ENCODE results near the gene PRDX2.
A peak's percentile ranks its signal among the peaks of the same experiment; 100 is the strongest.

PRDX2 gene

GRCh38 chr19:12790628-12791344 lies 10.8 kb downstream of the PRDX2 start:
- peaks cover 64% of the 10 kb centered on the region for H3K36me3 Mint-ChIP-seq
- peak overlapping the region; percentile 97 for H3K27ac Mint-ChIP-seq
- DNase-seq (ENCODE audit: low spot score in 2 of 2) (no peak), ATAC-seq (no peak)
- peak overlapping the region; percentile 98 for H3K4me3 Mint-ChIP-seq
- H3K4me1 Mint-ChIP-seq: peaks cover 36% of the 10 kb centered on the region
- no peaks in the 10 kb centered on the region for H3K9me3 Mint-ChIP-seq

- peak overlapping the region; percentile 98 for H3K4me3 Mint-ChIP-seq
- H3K27ac Mint-ChIP-seq: peak overlapping the region; percentile 97
- peaks cover 33% of the 10 kb centered on the region for H3K4me1 Mint-ChIP-seq
- no peaks in the 10 kb centered on the region for H3K9me3 Mint-ChIP-seq
- ATAC-seq (peak; percentile 69), DNase-seq (ENCODE audit: low spot score in 2 of 2) (peak; percentile 98 to 99)
- H3K36me3 Mint-ChIP-seq: peaks cover 61% of the 10 kb centered on the region
Observed at GRCh38 chr19:12789904-12790619, 11.5 kb downstream of the PRDX2 start.

- Mint-ChIP-seq H3K36me3 (peaks cover 54% of the 10 kb centered on the region), H3K4me1 (peaks cover 26% of the 10 kb centered on the region), H3K9me3 (no peaks in the 10 kb centered on the region), H3K27ac (peak overlapping the region; percentile 96), H3K4me3 (peak overlapping the region; percentile 98)
- ATAC-seq (no peak), DNase-seq (ENCODE audit: low spot score in 2 of 2) (peak in 1 of 2 donors; percentile 80)
Observed at GRCh38 chr19:12789098-12789903, 12.3 kb downstream of the PRDX2 start.

DNA sequence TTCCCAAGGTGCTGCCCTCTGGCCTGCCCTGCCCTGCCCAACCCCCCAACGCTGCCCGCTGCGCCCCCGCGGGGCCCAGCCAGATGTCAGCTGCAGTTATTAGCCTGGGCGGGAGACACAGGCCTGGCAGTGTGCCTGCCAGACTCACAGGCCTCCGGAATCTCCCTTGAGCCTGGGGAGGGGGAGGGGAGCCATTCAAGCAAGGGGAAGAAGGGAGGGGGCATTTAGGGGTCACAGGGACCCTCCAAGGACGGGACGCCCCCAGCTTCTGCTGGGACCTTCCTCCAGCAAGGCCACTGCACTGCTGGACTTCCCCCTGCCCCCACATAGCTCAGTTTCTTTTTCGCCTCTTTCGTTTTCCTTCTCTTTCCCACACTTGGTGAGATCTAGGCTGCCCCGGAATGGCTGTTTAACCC lies 12.9 kb downstream of the PRDX2 start:
- peak overlapping the region; percentile 96 for H3K27ac Mint-ChIP-seq
- H3K4me1 Mint-ChIP-seq: peaks cover 22% of the 10 kb centered on the region
- peak in 1 of 2 donors; percentile 83 for DNase-seq (ENCODE audit: low spot score in 2 of 2)
- peaks cover 49% of the 10 kb centered on the region for H3K36me3 Mint-ChIP-seq
- ATAC-seq: no peak
- peak overlapping the region; percentile 98 for H3K4me3 Mint-ChIP-seq
- H3K9me3 Mint-ChIP-seq: no peaks in the 10 kb centered on the region

DNA sequence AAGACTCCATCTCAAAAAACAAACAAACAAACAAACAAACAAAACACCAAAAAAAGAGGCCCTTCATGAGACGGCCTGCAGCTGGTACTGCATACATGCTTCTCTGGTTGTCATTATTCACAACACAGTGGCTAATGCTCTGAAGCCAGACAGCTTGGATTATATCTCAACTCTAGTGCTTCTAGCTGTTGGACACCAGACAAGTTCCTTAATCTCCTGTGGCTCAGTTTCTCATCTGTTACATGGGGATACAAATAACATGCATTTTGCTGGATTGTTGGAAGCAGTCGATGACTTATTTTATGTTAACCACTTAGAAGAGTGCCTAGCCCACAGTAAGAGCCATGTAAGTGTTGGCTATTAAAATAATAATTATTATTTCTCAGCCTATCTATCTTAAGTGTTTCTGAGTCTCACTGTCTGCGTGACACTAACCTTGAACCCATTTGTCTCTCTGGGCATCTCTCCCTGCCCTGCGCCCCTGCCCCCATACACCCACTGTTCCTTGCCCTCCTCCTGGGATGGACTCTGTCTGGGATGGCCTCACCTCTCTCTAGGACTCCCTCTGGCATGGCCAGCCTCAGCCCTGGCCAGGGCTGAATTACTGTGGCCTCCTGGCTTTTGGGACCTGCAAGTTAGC lies 13.4 kb downstream of the PRDX2 start:
- Mint-ChIP-seq H3K4me1 (peaks cover 22% of the 10 kb centered on the region), H3K27ac (peak overlapping the region; percentile 96), H3K9me3 (no peaks in the 10 kb centered on the region), H3K4me3 (peak overlapping the region; percentile 98), H3K36me3 (peaks cover 49% of the 10 kb centered on the region)
- DNase-seq (ENCODE audit: low spot score in 2 of 2): no peak
- ATAC-seq: no peak

DNA sequence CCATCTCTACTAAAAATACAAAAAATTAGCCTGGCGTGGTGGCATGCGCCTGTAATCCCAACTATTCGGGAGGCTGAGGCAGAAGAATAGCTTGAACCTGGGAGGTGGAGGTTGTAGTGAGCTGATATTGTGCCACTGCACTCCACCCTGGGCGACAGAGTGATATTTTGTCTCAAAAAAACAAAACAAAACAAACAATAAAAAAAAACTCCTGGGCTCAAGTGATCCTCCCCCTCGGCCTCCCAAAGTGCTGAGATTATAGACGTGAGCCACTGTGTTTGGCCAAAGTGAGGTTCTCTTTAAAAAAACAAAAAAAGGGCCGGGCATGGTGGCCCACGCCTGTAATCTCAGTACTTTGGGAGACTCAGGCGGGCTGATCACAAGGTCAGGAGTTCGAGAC lies 14.1 kb downstream of the PRDX2 start:
- Mint-ChIP-seq H3K9me3 (no peaks in the 10 kb centered on the region), H3K36me3 (peaks cover 44% of the 10 kb centered on the region), H3K4me3 (no peak overlapping the region), H3K27ac (no peak overlapping the region), H3K4me1 (peaks cover 22% of the 10 kb centered on the region)
- no peak for ATAC-seq
- no peak for DNase-seq (ENCODE audit: low spot score in 2 of 2)

DNA sequence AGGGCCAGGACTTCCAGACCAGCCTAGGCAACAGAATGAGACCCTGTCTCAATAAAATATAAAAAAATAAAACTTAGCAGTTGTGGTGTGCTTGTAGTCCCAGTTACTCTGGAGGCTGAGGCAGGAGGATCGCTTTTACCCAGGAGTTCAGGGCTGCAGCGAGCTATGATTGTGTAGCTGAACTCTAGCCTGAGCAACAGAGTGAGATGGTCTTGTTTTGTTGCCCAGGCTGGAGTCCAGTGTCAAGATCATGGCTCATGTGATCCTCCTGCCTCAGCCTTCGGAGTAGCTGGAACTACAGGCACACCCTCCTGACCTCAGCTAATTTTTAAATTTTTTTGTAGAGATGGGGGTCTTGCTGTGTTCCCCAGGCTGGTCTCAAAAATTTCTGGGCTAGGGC lies 14.6 kb downstream of the PRDX2 start:
- Mint-ChIP-seq H3K9me3 (no peaks in the 10 kb centered on the region), H3K27ac (no peak overlapping the region), H3K4me3 (no peak overlapping the region)

GRCh38 chr19:12786141-12786870 lies 15.3 kb downstream of the PRDX2 start:
- DNase-seq (ENCODE audit: low spot score in 2 of 2) (no peak), ATAC-seq (no peak)
- Mint-ChIP-seq H3K27ac (no peak overlapping the region), H3K36me3 (peaks cover 39% of the 10 kb centered on the region), H3K4me3 (no peak overlapping the region), H3K9me3 (no peaks in the 10 kb centered on the region), H3K4me1 (peaks cover 32% of the 10 kb centered on the region)

More for the DNA sequence above, 14.6 kb downstream of the PRDX2 start:
- Mint-ChIP-seq H3K4me1 (peaks cover 27% of the 10 kb centered on the region), H3K36me3 (peaks cover 43% of the 10 kb centered on the region)
- ATAC-seq: no peak
- DNase-seq (ENCODE audit: low spot score in 2 of 2): no peak

DNA sequence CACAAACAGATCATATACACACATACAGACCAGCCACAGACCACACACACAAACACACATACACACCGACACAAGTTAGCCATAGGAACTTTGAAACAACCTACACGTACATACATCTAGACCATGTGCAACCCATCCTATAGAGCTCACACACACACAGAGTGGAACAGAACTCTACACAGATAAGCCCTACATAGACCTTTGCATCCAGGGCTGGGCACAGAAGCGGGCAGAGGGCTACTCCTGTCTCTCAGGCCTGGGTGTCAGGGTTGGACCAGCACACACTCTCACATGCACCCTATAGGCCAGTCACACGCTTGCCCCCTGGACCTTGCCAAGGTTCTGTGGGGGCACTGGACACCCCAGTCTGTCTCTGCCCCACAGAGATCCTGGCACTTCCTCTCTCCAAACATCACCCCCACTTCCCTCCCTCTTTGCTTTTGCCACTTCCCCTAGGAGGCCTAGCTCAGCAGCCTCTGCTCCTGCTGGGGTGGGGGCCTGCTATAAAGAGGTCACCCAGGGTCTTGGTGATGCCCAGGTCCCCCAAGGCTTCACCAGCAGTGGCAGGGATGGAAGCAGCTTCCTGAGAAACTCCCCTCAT lies 16.1 kb downstream of the PRDX2 start:
- Mint-ChIP-seq H3K27ac (no peak overlapping the region), H3K36me3 (peaks cover 31% of the 10 kb centered on the region), H3K4me3 (no peak overlapping the region), H3K9me3 (no peaks in the 10 kb centered on the region), H3K4me1 (peaks cover 26% of the 10 kb centered on the region)
- DNase-seq (ENCODE audit: low spot score in 2 of 2): no peak
- ATAC-seq: no peak

GRCh38 chr19:12784871-12785430 lies 16.6 kb downstream of the PRDX2 start:
- Mint-ChIP-seq H3K36me3 (peaks cover 26% of the 10 kb centered on the region), H3K27ac (no peak overlapping the region), H3K9me3 (no peaks in the 10 kb centered on the region), H3K4me1 (peaks cover 24% of the 10 kb centered on the region), H3K4me3 (no peak overlapping the region)
- DNase-seq (ENCODE audit: low spot score in 2 of 2) (peak in 1 of 2 donors; percentile 71), ATAC-seq (peak; percentile 5)

DNA sequence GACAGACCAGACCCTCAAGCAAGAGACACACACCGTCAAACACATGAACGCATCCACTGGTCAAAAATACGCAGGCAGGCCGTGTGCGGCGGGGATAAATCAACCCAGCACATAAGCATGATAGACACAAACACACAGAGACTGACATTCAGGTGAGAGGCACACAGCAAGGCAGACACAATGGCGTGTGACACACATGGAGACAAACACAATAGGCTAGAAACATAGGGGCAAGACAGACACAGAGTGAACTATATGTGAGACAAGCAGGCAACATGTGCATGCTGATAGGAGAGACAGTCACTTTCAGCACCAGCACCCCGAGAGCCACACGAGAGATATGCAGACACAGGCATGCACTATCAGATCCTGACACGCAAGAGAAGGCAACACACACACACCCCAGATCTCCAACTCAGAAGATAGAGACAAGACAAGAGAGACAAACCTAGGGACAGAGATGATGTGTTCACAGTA lies 17.2 kb downstream of the PRDX2 start:
- peaks cover 26% of the 10 kb centered on the region for H3K4me1 Mint-ChIP-seq
- H3K27ac Mint-ChIP-seq: no peak overlapping the region
- ATAC-seq (peak; percentile 1), DNase-seq (ENCODE audit: low spot score in 2 of 2) (peak in 1 of 2 donors; percentile 63)
- H3K36me3 Mint-ChIP-seq: peaks cover 23% of the 10 kb centered on the region
- H3K9me3 Mint-ChIP-seq: no peaks in the 10 kb centered on the region
- no peak overlapping the region for H3K4me3 Mint-ChIP-seq

GRCh38 chr19:12783849-12784393 lies 17.7 kb downstream of the PRDX2 start:
- DNase-seq (ENCODE audit: low spot score in 2 of 2): peak in 1 of 2 donors; percentile 75
- H3K9me3 Mint-ChIP-seq: no peaks in the 10 kb centered on the region
- H3K4me1 Mint-ChIP-seq: peaks cover 26% of the 10 kb centered on the region
- H3K36me3 Mint-ChIP-seq: peaks cover 18% of the 10 kb centered on the region
- peak; percentile 14 for ATAC-seq
- no peak overlapping the region for H3K4me3 Mint-ChIP-seq
- H3K27ac Mint-ChIP-seq: no peak overlapping the region

DNA sequence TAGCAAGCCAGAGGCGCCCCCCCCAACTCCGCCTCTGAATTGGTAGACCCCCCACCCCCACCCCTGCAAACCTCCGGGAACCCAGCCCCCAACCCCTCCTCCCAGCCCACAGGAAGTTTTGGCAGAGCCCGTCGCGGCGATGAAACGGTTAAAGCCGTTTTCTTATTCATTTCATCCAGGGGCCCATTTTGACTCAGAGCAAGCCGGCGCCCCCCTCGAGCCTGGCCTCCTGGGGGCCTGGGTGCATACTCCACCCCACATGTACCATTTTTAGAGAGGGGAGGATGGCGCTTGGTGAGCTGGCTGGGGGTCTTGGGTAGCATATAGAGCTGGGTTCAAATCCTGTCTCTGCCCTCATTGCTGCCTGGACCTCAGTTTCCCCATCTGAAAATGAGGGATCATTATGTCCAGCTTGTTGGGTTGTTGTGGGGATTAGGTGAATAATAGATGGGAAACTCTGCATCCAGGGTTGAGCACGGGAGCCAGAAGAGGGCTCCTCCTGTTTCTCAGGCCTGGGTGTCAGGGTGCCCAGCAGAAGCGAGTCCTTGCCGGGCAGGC lies 18.2 kb downstream of the PRDX2 start:
- H3K9me3 Mint-ChIP-seq: no peaks in the 10 kb centered on the region
- no peak overlapping the region for H3K27ac Mint-ChIP-seq
- H3K36me3 Mint-ChIP-seq: peaks cover 15% of the 10 kb centered on the region
- DNase-seq (ENCODE audit: low spot score in 2 of 2): no peak
- H3K4me3 Mint-ChIP-seq: no peak overlapping the region
- ATAC-seq: peak; percentile 49
- peaks cover 25% of the 10 kb centered on the region for H3K4me1 Mint-ChIP-seq
